NCI-H82 treated with DMSO at 0.1 percent for 48 hours (cell line): ENCODE data around the gene PHF21A.
"Not testable (repeated sequence)": the region's sequence is repeated elsewhere in the genome, so short reads cannot be mapped to it uniquely, and the experiment has no call there.

Source experiments
- DNase-seq: peaks from one replicate; lab custom pipeline; 2025; ENCODE audit not compliant: unreplicated experiment; lab: John Stamatoyannopoulos, UW

PHF21A gene

GRCh38 chr11:45988921-45989320, 132.3 kb downstream of the PHF21A start:
- no peak for DNase-seq

DNA sequence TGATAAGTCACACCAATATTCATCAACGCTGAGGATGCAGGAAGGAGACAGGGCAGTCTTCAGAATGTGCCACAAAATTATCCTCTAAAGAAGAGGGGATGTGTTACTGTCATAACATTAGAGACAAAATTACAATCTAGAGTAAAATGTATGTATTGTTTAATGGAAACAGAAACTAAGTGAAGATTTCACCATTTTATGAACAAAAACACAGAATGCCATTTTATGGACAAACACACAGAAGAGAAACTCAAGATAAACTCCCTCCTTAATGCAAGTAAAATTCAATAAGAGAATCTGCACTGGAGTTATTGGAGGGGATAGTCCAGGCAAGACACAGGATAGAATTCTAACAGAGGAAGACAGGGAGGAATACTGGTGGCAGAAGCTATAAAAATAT, 136.0 kb downstream of the PHF21A start:
- no peak for DNase-seq

- no peak for DNase-seq
Observed at GRCh38 chr11:45984192-45984591, 137.1 kb downstream of the PHF21A start.

GRCh38 chr11:45983471-45983845, 137.8 kb downstream of the PHF21A start:
- no peak for DNase-seq

- DNase-seq, result peak; percentile 29
Observed at GRCh38 chr11:45982656-45983470, 138.4 kb downstream of the PHF21A start.

DNA sequence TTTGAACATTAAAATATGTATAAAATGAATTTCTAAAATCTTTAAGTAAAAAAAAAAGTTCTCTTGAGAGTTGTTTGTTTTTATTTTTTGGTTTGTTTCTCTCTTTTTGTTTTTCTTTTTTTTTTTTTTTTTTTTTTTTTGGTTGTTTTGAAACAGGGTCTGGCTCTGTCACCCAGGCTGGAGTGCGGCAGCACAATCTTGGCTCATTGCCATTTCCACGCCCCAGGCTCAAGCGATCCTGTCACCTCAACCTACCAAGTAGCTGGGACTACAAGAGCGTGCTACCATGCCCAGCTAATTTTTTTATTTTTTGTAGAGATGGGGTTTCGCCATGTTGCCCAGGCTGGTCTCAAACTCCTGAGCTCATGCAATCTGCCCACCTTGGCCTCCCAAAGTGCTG, 139.4 kb downstream of the PHF21A start:
- not testable (repeated sequence) for DNase-seq

- no peak for DNase-seq
Observed at GRCh38 chr11:45974806-45975205, 146.4 kb downstream of the PHF21A start.

DNA sequence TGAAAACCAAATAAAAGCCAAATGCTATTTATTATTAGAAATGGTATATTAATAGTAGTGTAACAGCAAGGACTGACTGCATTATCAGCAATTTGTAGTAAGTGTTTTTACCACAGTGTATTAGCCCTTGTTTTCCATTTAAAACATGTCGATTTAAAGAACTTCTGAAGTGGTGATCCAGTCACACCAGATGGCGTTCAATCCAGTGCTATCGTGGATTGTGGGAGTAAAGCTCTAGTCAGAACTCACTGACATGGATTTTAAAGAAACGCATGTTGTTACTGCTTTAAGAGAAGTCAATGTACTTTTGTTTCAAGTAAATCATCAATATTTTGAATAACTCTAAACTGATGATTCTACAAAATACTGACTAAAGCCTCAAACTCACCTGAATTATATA, 147.7 kb downstream of the PHF21A start:
- no peak for DNase-seq

DNA sequence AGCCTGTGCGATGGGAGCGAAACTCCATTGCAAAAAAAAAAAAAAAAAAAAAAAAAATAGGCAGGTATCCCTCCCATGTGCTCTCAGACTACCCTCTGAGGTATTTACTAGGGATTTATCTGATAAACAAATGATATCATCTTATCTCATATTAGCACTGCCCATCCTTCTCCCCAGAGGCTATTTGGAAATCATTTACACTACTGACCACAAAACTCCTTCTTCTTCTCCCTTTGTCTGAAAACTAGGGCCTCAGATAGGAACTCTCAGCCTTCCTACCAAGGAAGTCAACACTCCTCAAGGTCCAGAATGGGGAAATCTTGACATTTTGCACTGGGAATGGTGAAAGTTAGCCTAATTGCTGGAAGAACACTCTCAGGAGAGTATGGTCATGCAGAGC, 152.4 kb downstream of the PHF21A start:
- DNase-seq, result no peak

GRCh38 chr11:45967506-45967905, 153.7 kb downstream of the PHF21A start:
- DNase-seq, result no peak

- peak; percentile 20 for DNase-seq
Observed at GRCh38 chr11:45964911-45965389, 156.3 kb downstream of the PHF21A start.

GRCh38 chr11:45961751-45962240, 159.5 kb downstream of the PHF21A start:
- DNase-seq, result no peak

GRCh38 chr11:45960387-45961095, 160.7 kb downstream of the PHF21A start:
- DNase-seq, result no peak

DNA sequence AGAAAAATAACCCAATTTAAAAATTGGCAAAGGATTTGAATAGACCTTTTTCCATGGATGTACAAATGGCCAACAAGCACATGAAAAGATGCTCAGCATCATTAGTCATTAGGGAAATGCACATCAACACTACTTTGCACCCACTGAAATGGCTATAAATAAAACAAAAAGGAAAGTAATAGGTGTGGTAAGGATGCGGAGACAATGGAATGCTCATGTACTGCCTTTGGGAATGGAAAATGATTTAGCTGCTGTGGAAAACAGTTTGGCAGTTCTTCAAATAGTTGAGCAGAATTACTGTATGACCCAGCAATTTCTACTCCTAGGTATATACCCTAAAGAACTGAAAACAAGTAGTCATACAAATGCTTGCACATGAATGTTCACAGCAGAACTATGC, 161.4 kb downstream of the PHF21A start:
- no peak for DNase-seq

DNA sequence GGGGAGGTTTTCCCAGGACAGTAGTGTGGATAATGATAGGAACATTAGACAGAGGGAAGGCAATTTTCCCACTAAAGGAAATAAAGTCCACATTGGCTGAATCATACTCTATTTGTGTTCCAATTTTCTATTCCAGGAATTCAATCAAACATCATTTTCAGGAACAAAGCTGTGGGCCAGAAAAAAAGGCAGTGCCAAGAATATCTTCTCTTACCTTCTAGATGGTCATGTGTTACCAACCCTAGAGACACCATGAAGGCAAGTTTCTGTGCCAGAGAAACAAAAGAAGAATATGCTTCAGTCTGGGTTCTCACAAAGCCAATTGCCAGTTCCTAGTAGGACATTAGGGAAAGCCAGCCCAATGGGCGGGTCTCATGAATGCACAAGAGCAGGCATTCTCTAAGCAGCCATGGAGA, 171.3 kb downstream of the PHF21A start:
- no peak for DNase-seq

DNA sequence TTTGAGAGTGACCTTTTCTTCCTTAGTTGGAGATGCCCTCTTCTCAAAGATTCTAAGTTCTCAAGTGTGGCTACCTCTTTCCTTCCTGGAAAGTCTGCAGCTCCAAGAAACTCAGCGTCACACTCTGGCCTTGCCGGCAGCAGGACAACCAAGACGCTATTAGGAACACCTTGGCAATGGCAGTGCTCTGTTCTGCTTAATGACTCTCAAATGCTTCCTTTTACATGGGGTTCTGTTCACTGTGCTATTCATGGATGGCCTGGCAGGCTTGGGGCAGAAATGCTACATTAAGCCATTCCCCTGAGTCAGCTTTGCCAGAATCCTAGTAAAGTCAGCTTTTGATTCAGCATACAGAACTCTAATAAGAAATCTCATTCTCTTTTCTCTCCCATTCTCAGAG, 172.9 kb downstream of the PHF21A start:
- no peak for DNase-seq

DNA sequence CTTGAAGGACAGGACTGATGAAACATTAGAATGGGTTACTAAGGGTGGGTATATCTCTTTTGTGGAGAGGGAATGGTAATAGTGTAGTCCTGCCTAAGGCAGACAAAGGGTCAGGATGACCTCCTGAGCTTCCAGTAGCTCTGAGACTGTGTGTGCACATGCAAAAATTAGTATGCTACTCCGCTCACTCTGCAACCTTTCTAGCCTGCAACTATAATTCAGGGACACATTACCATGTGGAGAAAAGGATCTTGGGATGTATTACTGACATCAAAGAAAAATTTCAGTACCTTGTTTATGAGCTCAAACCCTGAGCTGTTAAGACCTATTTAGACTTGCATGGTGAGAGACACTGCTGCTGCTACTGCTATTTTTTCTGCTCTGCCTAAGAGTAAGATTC, 173.4 kb downstream of the PHF21A start:
- DNase-seq, result no peak

DNA sequence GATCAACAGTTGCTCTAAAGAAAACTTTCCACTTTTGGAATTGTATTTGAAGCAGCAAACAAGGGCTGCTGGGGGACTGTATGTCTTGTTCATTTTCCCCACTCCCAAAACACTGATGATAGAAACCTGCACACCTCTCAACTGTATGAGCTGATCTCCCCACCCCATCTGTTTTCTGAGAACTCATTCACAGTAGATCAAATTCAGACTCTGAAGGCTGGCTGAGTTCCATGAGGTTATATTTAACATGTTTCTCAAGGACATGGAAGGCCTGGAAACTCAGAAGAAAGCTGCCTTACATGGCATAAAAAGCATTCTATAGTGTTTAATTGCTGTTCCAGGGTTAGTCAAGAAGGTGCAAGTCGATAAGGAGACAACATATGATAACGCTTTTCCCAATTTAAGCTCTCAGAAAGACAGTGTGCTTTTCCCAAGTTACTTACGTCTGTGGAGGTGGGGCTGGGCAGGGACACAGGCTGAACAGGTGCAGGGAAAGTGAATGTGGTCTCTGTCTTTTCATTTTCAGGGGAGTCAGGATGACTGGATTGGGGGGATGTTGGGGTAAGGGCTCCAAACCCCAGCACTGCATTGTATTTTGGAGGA, 175.8 kb downstream of the PHF21A start:
- no peak for DNase-seq

DNA sequence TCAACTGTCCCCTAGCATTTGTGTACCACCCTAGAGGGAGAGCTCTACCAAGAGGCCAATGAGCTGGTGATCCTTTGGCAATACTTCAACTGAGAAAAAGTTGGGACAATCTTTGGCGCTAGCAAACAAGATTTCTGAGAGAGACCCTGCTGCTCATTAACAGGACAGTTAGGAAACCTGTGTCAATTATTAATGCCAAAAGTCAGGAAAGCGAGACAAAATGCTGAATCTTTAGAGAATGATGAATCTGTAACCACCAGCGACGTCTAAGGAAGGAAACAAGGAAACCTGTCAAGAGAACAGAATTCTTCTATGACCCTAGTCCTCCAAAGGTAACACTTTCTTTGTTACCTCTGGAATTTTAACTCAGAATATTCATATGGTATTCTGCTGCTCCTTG, 178.9 kb downstream of the PHF21A start:
- no peak for DNase-seq

DNA sequence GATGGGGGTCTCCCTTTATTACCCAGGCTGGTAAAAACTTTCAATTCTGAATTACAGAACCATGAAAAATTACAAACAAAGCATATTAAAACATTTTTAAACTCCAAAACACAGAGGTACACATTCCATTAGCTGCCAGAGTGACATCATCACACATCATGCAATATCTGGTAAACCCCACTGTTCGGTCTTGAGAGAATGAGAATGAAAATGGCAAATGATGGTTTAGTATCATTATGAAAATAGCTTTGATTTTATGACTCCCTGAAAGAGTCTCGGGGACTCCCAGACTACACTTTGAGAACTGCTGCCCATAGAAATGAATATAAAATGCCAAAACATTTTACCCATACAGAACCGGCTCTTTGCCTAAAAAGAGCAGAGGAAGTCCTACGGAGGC, 180.0 kb downstream of the PHF21A start:
- DNase-seq, result no peak

DNA sequence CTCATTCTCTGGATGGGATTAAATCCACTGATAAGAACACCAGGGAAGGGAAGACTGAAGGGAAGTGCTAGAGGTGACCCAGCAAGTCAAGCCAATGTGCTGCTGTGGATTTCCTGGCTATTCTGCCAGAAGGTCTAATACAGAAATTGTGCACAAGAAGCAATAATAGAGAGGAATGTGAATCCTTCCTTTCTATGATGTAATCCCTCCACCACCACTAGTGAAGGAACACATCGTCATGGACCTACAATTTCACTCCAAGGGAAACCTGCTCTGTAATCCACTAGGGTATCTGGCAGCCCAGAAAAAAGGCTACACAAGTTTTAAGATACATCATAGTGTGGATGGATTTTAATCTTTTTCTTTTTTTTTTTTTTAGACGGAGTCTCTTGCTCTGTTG, 181.4 kb downstream of the PHF21A start:
- DNase-seq, result no peak

- no peak for DNase-seq
Observed at GRCh38 chr11:45937916-45938315, 183.3 kb downstream of the PHF21A start.
